CD4-positive, alpha-beta T cell treated with Interleukin-17A for 4 hours (primary cell): ENCODE results near the gene TNK2.

Experiments
- DNase-seq: peaks from one replicate; pipeline ENCODE4 v3.0.0-alpha.2; 2020; ENCODE audit warnings: mixed read lengths

Gene TNK2

GRCh38 chr3:195815169-195815771 lies 93.1 kb downstream of the TNK2 start:
- DNase-seq: no peak

GRCh38 chr3:195813916-195814640 lies 94.3 kb downstream of the TNK2 start:
- DNase-seq: no peak
